NCI-H82 treated with DMSO at 0.1 percent for 48 hours (cell line): ENCODE data around the gene NFIB.

ENCODE experiments used
- DNase-seq: peaks from one replicate; lab custom pipeline; 2025; ENCODE audit not compliant: unreplicated experiment; lab: John Stamatoyannopoulos, UW

NFIB gene

DNA sequence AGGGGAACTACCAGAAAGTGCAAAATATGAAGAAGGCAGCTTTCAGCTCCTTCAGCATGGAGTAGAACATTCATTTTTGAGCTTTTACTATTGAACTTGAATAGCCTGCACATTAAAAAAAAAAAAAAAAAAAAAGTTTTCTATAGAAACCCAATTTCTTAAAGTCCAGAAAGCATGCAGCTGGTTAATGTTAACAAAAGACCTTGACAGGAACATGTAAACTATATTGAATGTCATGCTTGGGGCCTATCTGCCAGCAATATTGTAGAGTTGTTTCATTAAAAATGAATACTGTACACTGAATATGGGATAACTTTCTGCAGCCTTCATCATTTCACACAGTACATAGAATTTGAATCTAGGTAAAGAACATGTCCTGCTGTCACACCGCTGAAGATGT, 230.6 kb downstream of the NFIB start:
- DNase-seq: no peak

DNA sequence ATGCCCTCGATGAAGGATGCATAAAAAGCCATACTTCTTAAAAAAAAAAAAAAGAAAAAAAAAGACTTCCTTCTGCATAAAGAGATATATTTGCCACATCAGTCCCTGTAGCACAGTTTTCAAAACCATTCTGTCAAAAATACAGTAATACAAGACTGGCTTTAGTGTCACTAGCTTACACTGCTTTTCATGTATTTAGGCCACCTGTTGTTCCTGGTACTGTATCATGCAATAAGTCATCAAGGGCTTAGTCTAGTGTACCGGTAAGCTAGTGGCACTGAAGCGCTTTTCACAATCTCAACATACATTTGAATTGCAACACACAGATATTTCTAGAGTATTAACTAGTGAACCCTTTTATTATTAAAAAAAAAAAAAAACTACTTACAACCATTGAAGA, 231.2 kb downstream of the NFIB start:
- DNase-seq: no peak

DNA sequence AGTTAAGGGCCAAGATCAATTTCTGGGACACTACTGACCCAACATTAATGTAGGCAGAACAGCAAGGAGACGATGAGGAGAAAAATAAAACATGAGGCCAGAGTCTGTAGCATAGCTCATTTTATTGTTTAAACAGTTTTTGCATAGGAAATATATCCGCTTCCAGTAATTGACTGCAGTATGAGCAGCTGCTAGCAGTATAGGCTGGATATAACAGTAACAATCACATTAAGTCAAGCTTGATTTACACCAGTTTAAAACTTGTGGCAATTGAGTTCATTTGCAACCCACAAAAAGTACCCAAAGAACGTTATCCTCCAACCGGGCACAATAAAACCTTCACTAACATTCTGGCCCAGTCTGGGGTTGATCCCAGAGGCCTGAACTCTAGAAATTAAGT, 232.2 kb downstream of the NFIB start:
- DNase-seq: no peak

DNA sequence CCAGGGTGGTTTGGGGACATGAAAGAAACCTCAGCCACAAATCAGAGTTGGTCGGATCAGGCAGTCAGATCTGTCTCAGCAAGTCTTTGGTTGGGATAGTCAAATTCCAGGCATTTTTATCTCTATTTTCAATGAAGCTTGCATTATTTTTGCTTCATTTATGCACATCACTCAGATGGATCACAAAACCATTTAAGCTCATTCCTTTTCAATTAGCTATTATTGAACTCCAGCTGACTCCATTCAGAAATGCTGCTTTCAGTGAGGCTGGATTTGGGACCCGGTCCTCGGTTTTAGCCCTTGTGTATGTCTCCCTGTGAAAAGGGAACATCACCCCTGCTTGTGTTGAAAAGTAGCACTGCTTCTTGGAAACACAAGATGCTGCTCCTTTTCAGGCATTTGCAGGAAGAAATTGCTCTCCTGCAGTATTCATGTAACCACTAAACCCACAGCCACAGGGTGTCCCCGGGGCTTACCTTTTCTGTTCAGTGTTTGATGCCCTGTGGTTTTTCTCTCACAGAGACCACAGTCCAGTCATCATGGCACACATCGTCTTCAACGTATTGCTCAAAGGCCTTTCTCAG, 232.9 kb downstream of the NFIB start:
- no peak for DNase-seq

DNA sequence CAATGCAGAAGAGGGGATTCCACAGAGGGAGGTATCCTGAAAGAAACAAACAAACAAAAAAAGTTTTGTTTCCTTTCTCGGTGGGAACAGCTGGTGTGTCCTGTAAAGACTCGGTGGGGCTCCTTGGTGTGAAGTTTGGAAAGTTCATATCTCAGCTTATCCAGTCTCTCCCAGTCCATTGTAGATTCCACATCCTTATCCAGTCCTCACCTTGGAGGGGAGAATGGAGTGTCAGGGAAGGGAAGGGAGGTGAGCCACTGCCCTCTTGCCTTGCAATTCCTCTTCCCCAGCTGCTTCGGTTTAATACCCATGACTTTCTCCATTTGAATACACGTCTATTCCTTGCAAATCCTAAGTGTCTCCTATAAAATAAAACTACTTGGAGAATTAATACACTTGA, 234.5 kb downstream of the NFIB start:
- peak; percentile 8 for DNase-seq

DNA sequence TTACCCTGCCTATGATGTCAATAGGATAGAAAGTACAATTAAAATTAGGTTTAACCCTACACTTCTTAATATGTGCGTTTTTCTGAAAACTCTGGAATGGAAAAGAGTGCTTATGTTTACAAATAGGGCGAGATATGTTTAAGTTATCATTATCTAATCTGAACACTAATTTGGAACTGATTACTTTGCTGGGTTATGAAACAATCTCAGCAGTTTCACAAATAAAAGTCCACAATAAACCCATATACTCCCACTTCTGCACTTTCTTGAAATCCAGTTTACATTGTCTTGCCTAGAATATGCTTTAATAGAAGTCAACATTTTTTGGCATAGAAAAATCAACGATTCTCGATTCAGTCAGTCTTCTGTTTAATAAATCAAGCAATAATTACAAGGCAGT, 236.3 kb downstream of the NFIB start:
- DNase-seq: no peak

DNA sequence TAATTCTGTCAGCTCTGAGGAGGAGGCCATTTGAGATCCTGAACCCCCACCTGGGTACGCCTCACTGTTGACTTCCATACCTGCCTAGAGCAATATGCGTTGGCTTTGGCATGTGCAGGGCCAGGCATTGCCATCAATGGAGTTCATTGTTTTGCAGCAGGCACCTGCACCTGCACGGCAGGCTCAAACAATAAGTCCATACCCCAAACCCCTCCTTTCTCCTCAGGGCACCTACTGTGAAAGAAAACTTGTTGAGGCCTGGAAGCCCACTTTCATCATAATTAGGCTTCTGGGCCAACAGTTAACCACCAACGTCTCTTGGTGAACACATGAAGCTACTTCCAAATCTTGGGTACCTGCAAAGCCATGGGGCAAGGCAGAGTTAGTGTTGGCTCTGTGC, 238.7 kb downstream of the NFIB start:
- DNase-seq: no peak

DNA sequence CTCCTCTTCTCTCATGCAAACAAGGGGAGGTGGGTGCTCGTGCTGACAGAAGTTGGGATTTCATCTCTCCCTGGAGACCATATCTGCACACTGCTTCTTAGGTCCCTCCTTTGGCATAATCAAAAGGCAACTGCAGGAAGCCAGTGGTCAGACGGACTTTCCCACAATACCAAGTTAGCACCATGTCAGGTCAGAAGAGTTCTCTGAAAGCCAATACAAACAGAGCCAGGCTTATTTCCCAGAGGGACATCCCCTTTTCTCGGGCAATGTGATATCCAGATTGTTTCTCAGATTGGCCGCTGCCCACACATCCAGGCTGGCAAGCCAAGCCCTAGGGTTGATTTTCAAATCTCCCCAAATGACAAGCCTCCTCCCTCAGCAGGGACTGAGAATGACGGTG, 241.1 kb downstream of the NFIB start:
- no peak for DNase-seq

DNA sequence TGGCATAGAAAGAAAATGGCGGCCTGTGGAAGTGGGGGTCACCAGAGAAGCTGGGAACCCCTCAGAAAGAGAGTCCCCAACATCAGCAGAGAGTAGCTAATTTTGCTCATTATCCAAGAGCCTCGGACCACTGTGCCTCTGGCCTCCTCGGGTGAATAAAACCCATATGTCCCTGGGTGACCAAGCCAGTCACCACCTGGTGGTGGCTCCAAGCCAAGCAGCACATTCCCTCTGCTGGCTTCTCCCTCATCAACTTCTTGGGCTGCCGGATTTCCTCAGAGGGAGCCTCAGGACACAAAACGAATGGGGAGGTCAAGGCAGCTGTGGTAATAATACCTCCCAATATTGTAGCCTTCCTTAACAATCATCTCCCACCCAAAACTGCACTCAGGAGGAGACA, 242.5 kb downstream of the NFIB start:
- DNase-seq: no peak

DNA sequence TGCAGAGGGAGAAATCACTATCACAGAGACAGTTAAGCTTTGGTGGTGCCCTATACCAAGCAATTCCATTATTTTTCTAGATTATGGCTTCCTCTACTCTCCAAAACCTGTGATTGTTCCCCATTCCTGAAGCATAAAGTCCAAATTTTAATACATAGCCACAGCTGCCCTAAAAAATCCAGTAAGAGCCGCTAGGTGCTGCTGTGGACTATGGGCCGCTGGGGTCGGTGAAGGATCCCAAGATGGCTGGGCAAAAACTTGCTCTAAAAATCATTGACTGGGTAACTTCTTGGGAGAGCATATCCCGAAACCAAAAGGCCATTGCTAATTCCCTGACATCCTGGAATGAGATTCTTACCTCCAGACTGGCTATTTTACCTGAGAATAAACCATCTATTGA, 245.3 kb downstream of the NFIB start:
- DNase-seq: no peak

DNA sequence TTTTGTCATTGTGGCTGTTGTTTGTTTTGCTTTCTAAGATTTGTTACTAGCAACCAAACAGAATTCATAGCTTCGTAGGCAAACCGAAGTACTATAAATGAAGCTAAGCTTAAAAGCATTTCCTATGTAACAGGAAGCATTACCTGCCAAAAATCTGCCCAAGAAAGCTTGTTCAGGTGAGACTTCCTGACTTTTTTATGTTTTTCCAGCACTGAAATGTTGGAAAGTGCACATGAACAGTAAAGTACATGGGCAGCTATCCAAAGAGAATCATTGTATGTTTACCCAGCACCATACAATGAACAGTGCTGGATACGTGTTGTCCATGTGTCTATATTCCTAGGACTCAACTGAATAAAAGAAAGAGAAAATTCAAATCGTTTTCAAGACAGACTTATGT, 247.1 kb downstream of the NFIB start:
- DNase-seq: no peak

DNA sequence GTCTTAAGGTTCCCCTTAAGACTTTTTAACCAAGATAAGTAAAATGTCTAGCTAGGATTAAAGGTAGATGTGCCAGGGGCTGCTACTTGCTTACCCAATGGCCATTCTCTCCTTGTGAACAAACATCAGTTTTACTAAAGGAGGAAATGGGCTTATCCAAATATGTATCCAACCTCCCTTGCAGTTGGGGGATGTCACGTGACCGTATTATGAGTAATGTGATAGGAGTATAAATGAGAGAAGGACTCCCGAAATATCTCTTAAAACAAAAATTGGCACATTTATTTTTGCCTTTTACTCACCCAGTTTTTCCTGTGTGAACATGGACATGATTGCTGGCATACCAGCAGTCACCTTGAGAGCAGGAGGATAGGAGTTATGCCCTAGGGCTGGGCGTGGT, 247.9 kb downstream of the NFIB start:
- DNase-seq: no peak

DNA sequence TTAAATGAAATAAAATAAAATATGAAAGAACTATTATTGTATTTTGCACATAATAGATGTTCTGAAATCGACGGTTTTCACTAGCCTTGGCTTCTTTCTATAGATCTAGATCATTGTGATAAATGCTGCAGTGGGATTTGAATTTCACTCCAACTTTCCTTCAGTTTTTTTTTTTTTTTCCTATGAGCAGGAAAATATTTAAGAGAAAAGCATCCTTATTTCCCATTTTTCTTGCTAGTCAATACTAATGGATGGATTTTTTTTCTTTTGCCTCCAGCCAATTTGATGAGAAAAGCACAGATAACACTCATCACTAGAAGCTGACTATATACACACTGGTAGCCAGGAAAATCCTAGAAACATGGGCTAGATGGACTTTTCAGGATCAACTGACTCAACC, 249.0 kb downstream of the NFIB start:
- DNase-seq: no peak

DNA sequence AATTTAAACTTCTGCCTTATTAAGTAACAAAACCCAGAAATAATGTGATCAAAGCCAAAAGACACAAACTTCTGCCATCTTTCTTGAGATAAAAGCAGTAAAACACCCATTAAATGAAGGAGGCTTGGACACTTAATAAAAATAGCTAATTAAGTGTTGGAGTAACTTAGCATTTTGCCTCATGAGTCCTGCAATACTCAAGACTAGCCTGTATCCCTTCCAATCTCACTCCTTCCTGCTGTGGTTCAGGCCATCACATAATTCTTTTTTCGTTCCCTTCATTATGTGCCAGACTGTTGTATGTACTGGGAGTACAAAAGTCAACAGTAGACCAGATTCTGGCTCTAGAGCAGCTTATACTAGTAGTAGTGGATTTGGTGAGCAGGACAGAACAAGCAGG, 250.2 kb downstream of the NFIB start:
- DNase-seq: no peak

DNA sequence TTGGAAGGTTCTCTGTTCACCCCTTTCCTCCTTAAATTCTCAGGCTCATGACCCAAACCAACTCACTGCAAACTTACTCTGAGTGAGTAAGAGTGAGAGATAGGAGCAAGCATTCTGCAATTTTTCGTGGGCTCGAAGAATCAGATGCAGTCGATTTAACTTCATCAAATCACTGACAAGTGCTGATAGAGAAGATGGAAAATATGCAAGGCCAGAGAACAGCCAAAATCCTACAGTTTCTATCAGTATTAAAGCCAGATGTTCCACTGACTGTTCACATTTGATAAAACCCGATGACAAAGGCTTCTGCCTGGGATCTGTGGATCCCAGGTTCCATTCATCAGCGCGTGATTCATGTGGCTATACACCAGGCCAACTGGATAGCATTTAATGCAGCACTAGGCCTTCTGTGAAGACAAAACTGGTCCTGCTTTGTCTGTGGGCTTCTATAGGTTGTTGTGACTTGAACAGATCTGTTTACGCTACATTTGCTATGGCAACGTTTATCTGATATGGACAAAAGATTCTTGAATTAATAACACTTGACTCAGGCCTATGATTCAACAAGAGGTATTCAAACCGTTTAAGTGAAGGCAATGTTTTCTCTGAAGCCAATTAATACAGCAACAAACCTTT, 251.2 kb downstream of the NFIB start:
- DNase-seq: no peak

DNA sequence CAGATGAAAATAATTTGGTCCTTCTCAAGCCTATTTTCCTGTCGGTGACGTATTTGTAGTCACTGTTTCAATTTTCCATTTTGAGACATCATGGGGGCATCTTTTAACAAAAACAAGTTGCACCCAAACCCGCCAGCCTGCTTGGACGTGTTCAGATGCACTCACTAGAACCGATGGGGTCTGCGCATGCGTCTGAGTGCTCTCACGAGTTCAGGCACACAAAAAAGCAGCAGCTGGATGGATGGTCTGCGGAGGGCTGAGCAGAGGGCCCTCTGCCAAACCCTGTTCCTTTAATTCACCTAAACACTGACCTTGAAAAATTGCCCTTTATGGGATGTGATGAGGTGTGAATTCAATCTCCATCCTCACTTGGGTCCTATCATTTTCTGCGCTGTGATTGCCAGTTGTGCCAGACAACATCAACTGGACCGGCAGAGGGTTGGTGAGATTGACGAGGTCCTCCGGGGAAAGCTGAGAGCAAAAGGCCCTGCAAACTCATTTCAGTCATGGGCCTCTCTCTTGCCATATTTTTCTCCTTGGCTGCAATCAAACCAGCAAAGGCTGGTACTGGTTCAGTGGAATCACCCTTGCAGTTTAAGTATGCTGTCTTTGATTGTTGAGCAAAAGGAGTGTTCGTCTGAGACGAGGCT, 251.9 kb downstream of the NFIB start:
- DNase-seq: no peak

DNA sequence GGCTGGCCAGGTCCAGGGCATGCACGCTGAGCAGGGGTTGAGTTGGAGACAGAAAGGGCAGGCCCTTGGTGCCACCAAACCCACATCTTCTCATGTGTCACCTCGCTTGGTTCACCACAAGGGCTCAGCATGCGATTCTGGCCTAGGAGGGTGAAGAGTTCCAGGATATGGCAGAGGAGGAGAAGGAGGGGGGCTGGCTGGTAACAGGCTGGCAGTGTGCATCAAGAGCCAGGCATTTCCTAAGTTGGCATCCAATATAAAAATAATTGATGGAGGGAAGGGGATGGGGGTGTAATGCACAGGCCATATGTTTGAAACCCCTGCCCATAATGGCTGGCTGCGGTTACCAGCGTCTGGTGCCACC, 255.6 kb downstream of the NFIB start:
- no peak for DNase-seq

DNA sequence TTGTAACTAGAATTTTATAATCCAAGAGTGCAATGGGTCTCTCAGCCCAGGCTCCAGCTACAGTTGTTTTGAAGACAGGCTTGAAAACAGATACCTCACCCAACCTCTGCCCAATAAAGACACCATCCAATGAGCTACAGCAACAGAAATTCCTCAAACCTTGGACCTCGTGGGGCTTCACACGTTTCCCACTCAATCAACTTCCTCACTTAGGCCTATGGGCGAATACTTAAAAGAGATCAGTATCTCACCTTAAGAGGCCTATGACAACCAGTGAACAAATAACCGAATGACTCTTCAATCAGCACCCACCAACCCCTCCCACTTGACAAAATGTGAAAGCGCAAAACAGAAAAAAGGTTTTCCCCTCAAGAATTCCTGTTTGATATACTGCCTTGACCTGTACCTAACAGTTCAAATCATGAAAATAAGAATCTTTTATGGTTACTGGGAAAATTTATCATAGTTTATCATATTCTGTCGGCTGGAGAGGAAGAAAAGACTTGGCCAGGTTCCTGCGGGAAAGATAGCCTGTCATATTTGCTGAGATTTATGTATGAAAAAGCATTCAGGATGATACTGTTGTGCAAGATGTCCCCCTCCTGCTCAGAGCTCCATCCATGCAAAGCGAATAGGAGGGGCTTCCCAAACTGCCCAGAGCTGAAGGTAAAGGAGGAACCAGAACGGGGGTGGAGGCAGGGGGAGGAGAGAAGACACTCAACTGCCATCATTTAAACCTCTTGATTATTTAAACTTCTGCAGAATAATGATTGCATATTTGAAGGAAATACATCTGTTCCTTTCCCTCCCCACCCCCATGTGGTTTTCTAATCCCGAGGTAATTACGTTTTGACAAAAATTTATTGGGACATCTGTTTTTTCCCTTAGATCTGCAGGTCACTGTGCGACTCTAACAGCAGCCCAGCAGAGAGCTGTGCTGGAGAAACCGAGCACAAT, 256.3 kb downstream of the NFIB start:
- DNase-seq: no peak

DNA sequence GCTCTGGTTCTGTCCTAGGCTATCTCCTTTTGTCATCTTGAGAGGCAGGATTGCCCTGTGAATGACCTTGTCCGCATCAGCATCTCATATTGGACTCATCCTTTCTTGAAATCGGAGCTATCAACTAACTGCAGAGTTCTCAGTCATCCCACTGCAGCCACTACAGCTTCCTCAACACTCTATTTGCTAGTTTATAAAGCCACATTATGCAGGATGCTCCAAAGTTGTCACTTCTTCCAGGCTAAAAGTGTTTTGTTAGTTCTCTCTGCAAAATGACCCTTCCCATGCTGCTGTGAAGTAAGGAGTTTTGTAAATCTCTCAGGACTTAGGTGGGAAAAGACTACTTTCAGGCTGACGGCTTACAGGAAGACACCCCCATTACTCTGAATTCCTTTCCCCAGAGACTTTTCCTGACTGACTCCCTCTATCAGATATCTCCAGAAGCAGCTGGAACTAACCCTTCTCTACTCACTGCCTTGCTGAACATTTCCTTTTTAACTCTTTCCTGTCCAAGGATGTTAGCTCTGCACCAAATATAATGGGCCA, 257.6 kb downstream of the NFIB start:
- no peak for DNase-seq

DNA sequence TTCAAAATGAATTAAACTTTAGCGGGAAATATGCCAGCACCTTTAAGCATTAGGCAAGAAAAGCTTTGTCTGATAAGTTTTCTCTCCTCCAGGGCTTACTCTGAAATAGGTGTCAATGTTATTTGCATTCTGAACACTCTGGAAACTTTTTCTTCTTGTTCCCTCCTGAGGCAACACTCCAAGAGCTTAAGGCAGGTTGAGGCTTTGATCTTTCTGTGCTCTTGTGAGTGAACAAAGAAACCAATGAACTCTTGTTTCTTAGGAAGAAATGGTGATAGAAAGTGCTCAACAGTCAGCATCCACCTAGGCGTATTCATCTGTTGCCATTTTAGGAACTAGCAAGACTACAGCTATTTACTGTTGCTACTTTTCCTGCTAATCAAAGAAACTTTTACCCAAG, 259.8 kb downstream of the NFIB start:
- DNase-seq: no peak

DNA sequence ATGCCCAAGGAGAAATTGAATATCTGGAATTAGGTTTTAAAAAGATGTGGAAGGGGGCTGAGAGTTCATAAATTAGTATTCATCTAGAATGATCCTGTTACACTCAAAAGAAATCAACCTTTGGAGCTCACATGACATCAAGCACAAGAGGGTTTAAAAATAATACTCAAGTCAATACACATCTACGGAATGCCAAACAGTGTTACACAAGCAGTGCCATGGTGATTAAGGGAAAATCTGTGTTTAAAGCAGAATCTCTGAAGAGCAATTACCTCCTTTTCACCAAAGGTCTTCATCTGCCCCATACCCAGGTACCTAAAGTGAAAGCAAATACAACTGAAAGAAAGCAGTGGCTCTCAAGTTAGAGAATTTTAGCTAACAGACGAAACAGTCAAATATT, 261.6 kb downstream of the NFIB start:
- DNase-seq: no peak

DNA sequence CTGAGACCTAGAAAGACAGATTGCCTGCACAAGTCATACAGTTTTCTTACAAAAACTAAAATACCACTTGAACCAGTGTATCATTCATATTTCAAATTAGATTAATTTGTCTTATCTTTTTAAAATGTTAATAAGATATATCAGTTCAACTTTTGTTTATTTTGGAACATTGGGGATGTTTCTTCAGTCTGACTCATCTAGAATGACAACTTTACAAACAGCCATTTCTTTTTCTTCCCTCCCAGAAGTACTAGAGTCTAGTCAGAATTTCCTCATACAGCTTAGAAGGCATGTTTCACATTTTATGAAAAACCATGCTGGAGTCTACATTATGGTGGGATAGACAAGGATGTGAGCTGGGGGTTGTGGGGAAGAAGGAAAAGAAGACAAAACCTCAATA, 262.5 kb downstream of the NFIB start:
- DNase-seq: no peak
